ENCODE data around the gene LRBA. TPM values are rescaled to one million over a fixed set of nuclear protein-coding genes. Genes with fewer than 3 reads are reported as not detected.
A peak's percentile ranks its signal among the peaks of the same experiment; 100 is the strongest.

Gene LRBA
- total and polyA plus RNA-seq, 4 donors = 8.2 to 69.8 (median 32.8) TPM

GRCh38 chr4:150769248-150769647 is 245.8 kb downstream of the LRBA start:
- peak; percentile 54 for TF ChIP-seq FOXA2 (IDR thresholded peaks at IDR 0.05)
- TF ChIP-seq MAX (IDR thresholded peaks at IDR 0.05) = peak; percentile 22
- peak; percentile 43 for TF ChIP-seq HNF4G (IDR thresholded peaks at IDR 0.05)
- TF ChIP-seq REST (IDR thresholded peaks at IDR 0.05) = no peak
- no peak for TF ChIP-seq FOXA1 (IDR thresholded peaks at IDR 0.05)
- no peak for TF ChIP-seq TAF1 (conservative IDR thresholded peaks at IDR 0.05)
- no peak for TF ChIP-seq RAD21 (IDR thresholded peaks at IDR 0.05)
- peak; percentile 72 for TF ChIP-seq ATF3 (IDR thresholded peaks at IDR 0.05)
- TF ChIP-seq GABPA (IDR thresholded peaks at IDR 0.05 in 1 of 2, conservative IDR thresholded peaks at IDR 0.05 in 1 of 2) = no peak
- TF ChIP-seq HNF4A (conservative IDR thresholded peaks at IDR 0.05) = peak; percentile 79 to 89
- TF ChIP-seq ZBTB33 (IDR thresholded peaks at IDR 0.05) = peak; percentile 49
- no peak for TF ChIP-seq NR2F2 (IDR thresholded peaks at IDR 0.05)
- no peak for TF ChIP-seq EGR1 (IDR thresholded peaks at IDR 0.05; ENCODE audit: low read depth in 2 of 2)
- TF ChIP-seq SP1 (IDR thresholded peaks at IDR 0.05) = peak; percentile 52
- TF ChIP-seq YY1 (IDR thresholded peaks at IDR 0.05) = peak; percentile 51
- no peak for TF ChIP-seq CTCF (IDR thresholded peaks at IDR 0.05; ENCODE audit: low read depth, low read length, missing input control)
- peak in 1 of 2 donors; percentile 66 for TF ChIP-seq RXRA (IDR thresholded peaks at IDR 0.05)
- peak; percentile 92 to 97 for TF ChIP-seq JUND (IDR thresholded peaks at IDR 0.05)
- Histone ChIP-seq H3K27me3 (ENCODE audit: control insufficient read depth in 4 of 4, insufficient read depth in 4 of 4, low read length in 3 of 4) (no peaks in the 10 kb centered on the region), H3K27ac (ENCODE audit: low read depth in 1 of 2, low read length in 2 of 2) (peak overlapping the region in 1 of 2 donors; percentile 55), H3K36me3 (ENCODE audit: control insufficient read depth in 4 of 4, insufficient read depth in 3 of 4, low read depth in 1 of 4, low read length in 3 of 4) (no peaks in the 10 kb centered on the region), H3K4me1 (ENCODE audit: control insufficient read depth in 4 of 4, insufficient read depth in 4 of 4, low read length in 3 of 4) (peaks cover 0 to 8% (median 4%) of the 10 kb centered on the region in 4 donors), H3K4me3 (ENCODE audit: low read depth in 1 of 3, low read length in 3 of 3) (no peak overlapping the region), H3K9ac (ENCODE audit: low read depth in 1 of 2, low read length in 2 of 2) (no peak overlapping the region), H3K9me3 (ENCODE audit: control insufficient read depth in 4 of 4, low read length in 3 of 4) (no peaks in the 10 kb centered on the region)
- DNase-seq (ENCODE audit: low spot score) = no peak
- 97% methylated on average over 2 of the region's 2 CpGs for whole genome bisulfite sequencing

All from liver (tissue), 9 donors.